HepG2 (cell line): ENCODE measurements around the gene XPOT. TPM values are rescaled to one million over a fixed set of nuclear protein-coding genes. Genes with fewer than 3 reads are reported as not detected.

Experiments
- BRD4 ChIP-seq: sonication (generic); formaldehyde crosslinking; IDR thresholded peaks from 2 replicates; pipeline ENCODE4 v1.4.0; 2020; ENCODE audit warnings: missing genetic modification reagents
- CREM ChIP-seq, 2 experiments: sonication (generic) in 1 of 2; formaldehyde crosslinking in 1 of 2; IDR thresholded peaks; 2 replicates each; pipeline versions ENCODE4 v1.4.0 to v1.6.1; 2016 to 2020; ENCODE audit warnings: antibody characterized with exemption in 1 of 2, mild to moderate bottlenecking in 1 of 2, missing genetic modification reagents in 1 of 2
- EEA1 ChIP-seq: sonication (generic); formaldehyde crosslinking; IDR thresholded peaks from 2 replicates; pipeline ENCODE4 v1.5.1; 2020; ENCODE audit warnings: mild to moderate bottlenecking, missing genetic modification reagents, borderline replicate concordance
- GATAD2A ChIP-seq: IDR thresholded peaks from 2 replicates; pipeline ENCODE4 v1.6.1; 2016
- HNRNPK ChIP-seq: fragments of 200-400 bp; formaldehyde crosslinking; IDR thresholded peaks from 2 replicates; pipeline ENCODE4 v1.6.1; 2018; ENCODE audit warnings: low read length, low read depth, moderate library complexity, mild to moderate bottlenecking; ENCODE audit not compliant: poor library complexity, severe bottlenecking
- IRF9 ChIP-seq: sonication (generic); formaldehyde crosslinking; IDR thresholded peaks from 2 replicates; pipeline ENCODE4 v1.8.0; 2022; ENCODE audit warnings: missing genetic modification reagents, mild to moderate bottlenecking, borderline replicate concordance
- IRX3 ChIP-seq: sonication (generic); formaldehyde crosslinking; IDR thresholded peaks from 2 replicates; pipeline ENCODE4 v1.8.1; 2023; ENCODE audit warnings: mild to moderate bottlenecking, low read depth, missing genetic modification reagents, borderline replicate concordance
- KAT8 ChIP-seq: IDR thresholded peaks from 2 replicates; pipeline ENCODE4 v1.6.1; 2016; ENCODE audit warnings: missing genetic modification reagents, missing compliant biosample characterization
- KMT2B ChIP-seq: IDR thresholded peaks from 2 replicates; pipeline ENCODE4 v1.6.1; 2016; ENCODE audit warnings: missing genetic modification reagents, missing compliant biosample characterization
- MED1 ChIP-seq: sonication (generic); formaldehyde crosslinking; IDR thresholded peaks from 2 replicates; pipeline ENCODE4 v1.4.0; 2020; ENCODE audit warnings: missing genetic modification reagents
- POLR2A ChIP-seq, 2 experiments: IDR thresholded peaks; 2 replicates each; pipeline ENCODE4 v1.6.1; 2011; ENCODE audit warnings: low read depth in 2 of 2, low read length in 2 of 2, mild to moderate bottlenecking in 1 of 2, moderate library complexity in 1 of 2; ENCODE audit not compliant: insufficient read depth in 1 of 2
- RELA ChIP-seq: sonication (generic); formaldehyde crosslinking; IDR thresholded peaks from 2 replicates; pipeline ENCODE4 v1.4.0; 2020; ENCODE audit warnings: missing genetic modification reagents
- REXO4 ChIP-seq: sonication (generic); formaldehyde crosslinking; IDR thresholded peaks from 2 replicates; pipeline ENCODE4 v1.8.0; 2022; ENCODE audit warnings: missing genetic modification reagents, mild to moderate bottlenecking, borderline replicate concordance
- RFX5 ChIP-seq: IDR thresholded peaks from 2 replicates; pipeline ENCODE4 v1.6.1; 2011; ENCODE audit warnings: low read depth, low read length, improper control_type of control experiment
- RXRA ChIP-seq: sonication (generic); formaldehyde crosslinking; IDR thresholded peaks from 2 replicates; pipeline ENCODE4 v1.5.1; 2020; ENCODE audit warnings: missing genetic modification reagents
- SOX13 ChIP-seq, 3 experiments: fragments of 450-650 bp in 1 of 3; sonication (generic) in 1 of 3; formaldehyde crosslinking in 1 of 3; IDR thresholded peaks in 2 of 3; conservative IDR thresholded peaks in 1 of 3; 2 replicates each; pipeline versions ENCODE4 v1.5.0 to v1.6.1; 2016 to 2020; ENCODE audit warnings: antibody characterized with exemption in 1 of 3, mild to moderate bottlenecking in 1 of 3, missing compliant biosample characterization in 1 of 3, missing genetic modification reagents in 1 of 3, moderate library complexity in 1 of 3
- TAF1 ChIP-seq: sonication (generic); formaldehyde crosslinking; IDR thresholded peaks from 2 replicates; pipeline ENCODE4 v1.4.0; 2020; ENCODE audit warnings: missing genetic modification reagents
- TAF15 ChIP-seq: fragments of 200-400 bp; formaldehyde crosslinking; IDR thresholded peaks from one replicate; pipeline ENCODE4 v1.6.1; 2018; ENCODE audit warnings: mild to moderate bottlenecking, low read depth, low read length; ENCODE audit not compliant: poor library complexity, severe bottlenecking
- THAP8 ChIP-seq: sonication (generic); formaldehyde crosslinking; IDR thresholded peaks from 2 replicates; pipeline ENCODE4 v1.5.1; 2020; ENCODE audit warnings: missing genetic modification reagents, mild to moderate bottlenecking, borderline replicate concordance
- U2AF1 ChIP-seq: fragments of 200-400 bp; formaldehyde crosslinking; optimal IDR thresholded peaks from 2 replicates; pipeline ENCODE3; 2017; ENCODE audit warnings: mild to moderate bottlenecking, low read depth, low read length
- YEATS4 ChIP-seq: sonication (generic); formaldehyde crosslinking; IDR thresholded peaks from 2 replicates; pipeline ENCODE4 v1.4.0; 2020; ENCODE audit warnings: missing genetic modification reagents, borderline replicate concordance
- ZKSCAN1 ChIP-seq: fragments of 150-350 bp; IDR thresholded peaks from 2 replicates; pipeline ENCODE4 v1.6.1; 2014; ENCODE audit warnings: low read length
- ZKSCAN8 ChIP-seq: IDR thresholded peaks from 2 replicates; pipeline ENCODE4 v1.6.1; 2016; ENCODE audit warnings: borderline replicate concordance, missing genetic modification reagents, missing compliant biosample characterization
- ZNF180 ChIP-seq: sonication (generic); formaldehyde crosslinking; IDR thresholded peaks from 2 replicates; pipeline ENCODE4 v1.4.0; 2020; ENCODE audit warnings: low read depth, missing genetic modification reagents, borderline replicate concordance
- ZNF275 ChIP-seq: sonication (generic); formaldehyde crosslinking; IDR thresholded peaks from 2 replicates; pipeline ENCODE4 v1.8.0; 2022; ENCODE audit warnings: missing genetic modification reagents, mild to moderate bottlenecking, inconsistent platforms, borderline replicate concordance
- ZNF446 ChIP-seq: sonication (generic); formaldehyde crosslinking; IDR thresholded peaks from 2 replicates; pipeline ENCODE4 v1.5.0; 2020; ENCODE audit warnings: mild to moderate bottlenecking, missing genetic modification reagents
- ZNF761 ChIP-seq: sonication (generic); formaldehyde crosslinking; conservative IDR thresholded peaks from 2 replicates; pipeline ENCODE4 v1.4.0; 2020; ENCODE audit warnings: mild to moderate bottlenecking, missing genetic modification reagents
- ZNF790 ChIP-seq: sonication (generic); formaldehyde crosslinking; IDR thresholded peaks from 2 replicates; pipeline ENCODE4 v1.8.0; 2022; ENCODE audit warnings: missing genetic modification reagents, mild to moderate bottlenecking, borderline replicate concordance
- polyA plus RNA-seq, 8 experiments: library from polyadenylated mRNA; depleted of rRNA in 3 of 8; stranded (reverse) in 7 of 8; unstranded in 1 of 8; fragments of >200 nt; fragmentation: Illumina TruSeq in 4 of 8; extraction: Trizol in 4 of 8; gene quantifications; 2 replicates each; pipeline versions ENCODE4 v1.2.1 to v1.2.3, GENCODE V29; 2011 to 2016; ENCODE audit warnings: low read depth in 4 of 8, missing spikeins in 1 of 8, mixed read lengths in 1 of 8; ENCODE audit not compliant: insufficient read depth in 1 of 8
- total RNA-seq, 5 experiments: library from RNA; depleted of rRNA; stranded (reverse); fragments of >200 nt; fragmentation: Illumina TruSeq; extraction: Trizol; gene quantifications; 2 replicates each; pipeline ENCODE4 v1.2.3, GENCODE V29; 2016; ENCODE audit warnings: low read depth in 1 of 5

Gene XPOT
- total and polyA plus RNA-seq, 2 of the 13 experiments (the other 11 are each of a cell fraction or from before 2014, with no cell fraction given), result 93.8 to 102 TPM

DNA sequence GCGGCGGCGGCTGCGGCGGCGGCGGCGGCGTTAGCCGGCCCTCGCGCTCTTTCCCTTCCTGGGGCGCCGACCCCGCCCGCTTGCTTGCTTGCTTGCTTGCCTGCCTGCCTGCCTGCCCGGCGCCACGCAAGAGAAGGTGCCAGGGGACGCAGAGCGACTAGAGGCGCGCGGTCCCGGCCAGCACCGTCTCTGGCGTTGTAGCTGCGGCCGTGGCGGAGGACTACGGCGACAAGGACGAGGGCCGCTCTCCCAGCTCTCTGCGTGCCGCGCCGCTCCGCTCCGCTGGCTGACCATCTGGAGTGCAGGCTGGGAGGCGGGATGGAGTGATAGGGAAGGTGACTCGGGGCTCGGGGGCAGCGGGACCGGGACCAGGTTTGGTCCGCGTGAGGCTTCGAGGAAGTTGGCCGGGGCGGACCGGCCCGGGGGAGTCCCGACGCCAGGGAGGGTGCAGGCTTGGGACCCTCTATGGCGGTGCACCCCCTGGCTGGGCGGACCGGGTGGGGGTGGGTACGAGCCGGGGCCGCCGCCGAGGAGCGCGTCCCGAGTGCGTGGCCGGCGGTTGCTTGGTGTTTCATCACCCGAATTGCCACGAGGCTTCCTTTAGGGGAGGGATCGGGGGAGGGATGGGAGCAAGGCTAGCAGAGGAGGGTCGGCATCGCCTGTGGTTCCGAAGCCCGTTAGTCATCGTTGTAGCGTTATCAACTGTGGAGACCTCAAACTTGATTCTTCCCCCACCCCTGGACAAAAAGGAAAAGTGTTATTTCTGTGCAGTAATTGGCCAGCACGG lies 471 bp downstream of the XPOT start (continued):
- TF ChIP-seq IRX3 (peak; percentile 47; the same call in 1 of the 2 replicates), U2AF1 (peak; percentile 68), ZNF761 (CRISPR knock-in tag) (peak; percentile 58; the same call in 1 of the 2 replicates), GATAD2A (CRISPR knock-in tag) (0 out of 2 replicates have a peak, but pooled peaks have one; percentile 47), ZNF790 (CRISPR knock-in tag) (peak; percentile 91; the same call in 1 of the 2 replicates), ZNF446 (CRISPR knock-in tag) (peak; percentile 91), RELA (CRISPR knock-in tag) (no peak), RFX5 (no peak), ZNF180 (CRISPR knock-in tag) (no peak), BRD4 (no peak), KMT2B (CRISPR knock-in tag) (peak; percentile 46), POLR2A (IDR thresholded peaks at IDR 0.05; ENCODE audit: insufficient read depth in 1 of 2, low read depth in 2 of 2, low read length in 2 of 2) (peak; percentile 71 to 84; a peak in 3 of 4 replicates), SOX13 (IDR thresholded peaks at IDR 0.05) (no peak), SOX13 (CRISPR knock-in tag; conservative IDR thresholded peaks at IDR 0.05 in 1 of 2, IDR thresholded peaks at IDR 0.05 in 1 of 2) (peak in 1 of 2 experiments; percentile 20; a peak in 1 of 4 replicates), ZKSCAN8 (CRISPR knock-in tag) (no peak), IRF9 (CRISPR knock-in tag) (peak; percentile 87; the same call in 1 of the 2 replicates), THAP8 (CRISPR knock-in tag) (no peak), CREM (IDR thresholded peaks at IDR 0.05) (no peak), CREM (CRISPR knock-in tag; IDR thresholded peaks at IDR 0.05) (no peak), KAT8 (CRISPR knock-in tag) (peak; percentile 55; the same call in 1 of the 2 replicates), HNRNPK (peak; percentile 85), TAF15 (peak; percentile 43), RXRA (CRISPR knock-in tag) (peak; percentile 25; the same call in 1 of the 2 replicates), ZKSCAN1 (no peak), YEATS4 (CRISPR knock-in tag) (peak; percentile 99), EEA1 (CRISPR knock-in tag) (peak; percentile 27; the same call in 1 of the 2 replicates), REXO4 (CRISPR knock-in tag) (no peak), TAF1 (CRISPR knock-in tag) (peak; percentile 79; the same call in 1 of the 2 replicates), MED1 (CRISPR knock-in tag) (peak; percentile 64), ZNF275 (CRISPR knock-in tag) (peak; percentile 73)
